K562 (cell line): Measurements from ENCODE around the gene EZH1. TPM values are rescaled to one million over a fixed set of nuclear protein-coding genes. Genes with fewer than 3 reads are reported as not detected.
A peak's percentile ranks its signal among the peaks of the same experiment; 100 is the strongest.

Source experiments
- CCNT2 ChIP-seq: IDR thresholded peaks from 2 replicates; pipeline ENCODE4 v1.6.1; 2011; ENCODE audit warnings: borderline replicate concordance, low read depth, mild to moderate bottlenecking, moderate library complexity, mixed read lengths, low read length; ENCODE audit not compliant: insufficient read length; ENCODE audit errors: extremely low read depth
- DEAF1 ChIP-seq: fragments of 450-650 bp; formaldehyde crosslinking; IDR thresholded peaks from 2 replicates; pipeline ENCODE4 v1.4.0; 2020; ENCODE audit warnings: mild to moderate bottlenecking, moderate library complexity
- EP300 ChIP-seq: IDR thresholded peaks from 2 replicates; pipeline ENCODE4 v1.6.1; 2012; ENCODE audit warnings: low read length, improper control_type of control experiment
- HOXB6 ChIP-seq: fragments of 250-450 bp; sonication (Bioruptor Pico); IDR thresholded peaks from 2 replicates; pipeline ENCODE4 v1.5.1; 2022; ENCODE audit warnings: mild to moderate bottlenecking, borderline replicate concordance
- IFI16 ChIP-seq: fragments of 250-450 bp; sonication (Bioruptor Pico); IDR thresholded peaks from 2 replicates; pipeline ENCODE4 v2.1.2; 2022; ENCODE audit warnings: mild to moderate bottlenecking, inconsistent platforms
- KLF13 ChIP-seq: fragments of 450-650 bp; IDR thresholded peaks from 2 replicates; pipeline ENCODE4 v1.6.1; 2016; ENCODE audit warnings: missing genetic modification characterization, low read depth, mild to moderate bottlenecking, missing compliant biosample characterization, moderate library complexity, borderline replicate concordance
- PRDM10 ChIP-seq: fragments of 450-650 bp; IDR thresholded peaks from 2 replicates; pipeline ENCODE4 v1.6.1; 2018; ENCODE audit not compliant: partially characterized antibody
- SPI1 ChIP-seq: IDR thresholded peaks from 2 replicates; pipeline ENCODE4 v1.6.1; 2011; ENCODE audit warnings: low read depth, low read length, control low read depth, borderline replicate concordance
- TCFL5 ChIP-seq: fragments of 250-450 bp; sonication (Bioruptor Pico); conservative IDR thresholded peaks from 2 replicates; pipeline ENCODE4 v1.6.1; 2021; ENCODE audit warnings: mild to moderate bottlenecking, moderate library complexity, matching md5 sums
- TSHZ1 ChIP-seq: fragments of 250-450 bp; sonication (Bioruptor Pico); IDR thresholded peaks from 2 replicates; pipeline ENCODE4 v1.4.0; 2020; ENCODE audit warnings: mild to moderate bottlenecking, moderate library complexity
- UBTF ChIP-seq, 2 experiments: IDR thresholded peaks; 2 replicates each; pipeline ENCODE4 v1.6.1; 2012; ENCODE audit warnings: improper control_type of control experiment in 2 of 2, low read depth in 2 of 2, low read length in 2 of 2, borderline replicate concordance in 1 of 2
- ZNF184 ChIP-seq: sonication (generic); formaldehyde crosslinking; IDR thresholded peaks from 2 replicates; pipeline ENCODE4 v1.5.0; 2020; ENCODE audit warnings: missing genetic modification reagents
- ZNF589 ChIP-seq: fragments of 200-800 bp; sonication (Bioruptor generic); IDR thresholded peaks from 2 replicates; pipeline ENCODE4 v1.6.1; 2016; ENCODE audit warnings: low read depth, missing genetic modification characterization, missing compliant biosample characterization
- polyA plus RNA-seq, 8 experiments: library from polyadenylated mRNA; depleted of rRNA in 4 of 8; stranded (reverse) in 5 of 8; unstranded in 3 of 8; fragments of >200 nt; fragmentation: Nextera tagmentation in 2 of 8; fragmentation: Illumina TruSeq in 1 of 8; extraction: Ambion mirVana in 2 of 8; extraction: Trizol in 1 of 8; gene quantifications; 2 replicates each; pipeline versions ENCODE4 v1.2.1 to v1.2.3, GENCODE V29; 2011 to 2014; ENCODE audit warnings: inconsistent platforms in 1 of 8, missing spikeins in 1 of 8
- total RNA-seq, 7 experiments: library from RNA; depleted of rRNA in 6 of 7; stranded (reverse); fragments of >200 nt in 6 of 7; fragmentation: Illumina TruSeq in 2 of 7; extraction: Trizol in 2 of 7; gene quantifications; 2 replicates each; pipeline versions ENCODE4 v1.2.1 to v1.2.3, GENCODE V29; 2011 to 2021; ENCODE audit warnings: low replicate concordance in 1 of 7

EZH1 gene
- total and polyA plus RNA-seq, 9 of the 15 experiments (the other 6 are each of a cell fraction or from before 2014, with no cell fraction given) = 8.6 to 40.8 (median 22.9) TPM

- TF ChIP-seq TSHZ1 (CRISPR knock-in tag) = no peak
- TF ChIP-seq CCNT2 = no peak
- TF ChIP-seq HOXB6 (CRISPR knock-in tag) = no peak
- no peak for TF ChIP-seq TCFL5 (CRISPR knock-in tag)
- TF ChIP-seq IFI16 = no peak
- TF ChIP-seq EP300 = peak; percentile 14; the same call in 1 of the 2 replicates
- no peak for TF ChIP-seq ZNF184 (CRISPR knock-in tag)
- TF ChIP-seq DEAF1 (CRISPR knock-in tag) = peak; percentile 80
- no peak for TF ChIP-seq PRDM10
- no peak for TF ChIP-seq KLF13
- TF ChIP-seq UBTF (IDR thresholded peaks at IDR 0.05; ENCODE audit: borderline replicate concordance in 1 of 2, low read depth in 2 of 2, low read length in 2 of 2) = no peak
- TF ChIP-seq ZNF589 = no peak
- no peak for TF ChIP-seq SPI1
These were observed 23.8 kb downstream of the EZH1 start (continued) for GRCh38 chr17:42720996-42721583.
